HepG2 (cell line): Measurements from ENCODE around the gene ENPP1. TPM values are rescaled to one million over a fixed set of nuclear protein-coding genes. Genes with fewer than 3 reads are reported as not detected.
A peak's percentile ranks its signal among the peaks of the same experiment; 100 is the strongest.

Experiments
- ARID2 ChIP-seq: sonication (generic); formaldehyde crosslinking; IDR thresholded peaks from 2 replicates; pipeline ENCODE4 v1.8.1; 2022; ENCODE audit warnings: mild to moderate bottlenecking, missing genetic modification reagents, borderline replicate concordance
- DBP ChIP-seq: sonication (generic); formaldehyde crosslinking; IDR thresholded peaks from 2 replicates; pipeline ENCODE4 v1.4.0; 2020; ENCODE audit warnings: missing genetic modification reagents; ENCODE audit errors: not compliant biosample characterization
- HNRNPUL1 ChIP-seq: fragments of 200-400 bp; formaldehyde crosslinking; IDR thresholded peaks from 2 replicates; pipeline ENCODE4 v1.6.1; 2017; ENCODE audit warnings: low read depth, mild to moderate bottlenecking, low read length, moderate library complexity
- HOXA7 ChIP-seq: sonication (generic); formaldehyde crosslinking; IDR thresholded peaks from 2 replicates; pipeline ENCODE4 v1.8.1; 2022; ENCODE audit warnings: mild to moderate bottlenecking, missing genetic modification reagents, moderate library complexity
- HOXD1 ChIP-seq: sonication (generic); formaldehyde crosslinking; IDR thresholded peaks from 2 replicates; pipeline ENCODE4 v1.5.0; 2020; ENCODE audit warnings: missing genetic modification reagents
- ISL2 ChIP-seq: sonication (generic); formaldehyde crosslinking; IDR thresholded peaks from 2 replicates; pipeline ENCODE4 v1.5.0; 2020; ENCODE audit warnings: missing genetic modification reagents
- KLF9 ChIP-seq: IDR thresholded peaks from 2 replicates; pipeline ENCODE4 v1.6.1; 2016; ENCODE audit warnings: low read depth
- NCOA2 ChIP-seq: sonication (generic); formaldehyde crosslinking; IDR thresholded peaks from 2 replicates; pipeline ENCODE4 v1.8.0; 2022; ENCODE audit warnings: inconsistent platforms
- NKX3-1 ChIP-seq: sonication (generic); formaldehyde crosslinking; IDR thresholded peaks from 2 replicates; pipeline ENCODE4 v1.5.0; 2020; ENCODE audit warnings: missing genetic modification reagents
- REXO4 ChIP-seq: sonication (generic); formaldehyde crosslinking; IDR thresholded peaks from 2 replicates; pipeline ENCODE4 v1.8.0; 2022; ENCODE audit warnings: missing genetic modification reagents, mild to moderate bottlenecking, borderline replicate concordance
- TAF1 ChIP-seq: sonication (generic); formaldehyde crosslinking; IDR thresholded peaks from 2 replicates; pipeline ENCODE4 v1.4.0; 2020; ENCODE audit warnings: missing genetic modification reagents
- TARDBP ChIP-seq: sonication (generic); formaldehyde crosslinking; IDR thresholded peaks from 2 replicates; pipeline ENCODE4 v1.8.0; 2022; ENCODE audit warnings: mild to moderate bottlenecking, missing genetic modification reagents
- TRAFD1 ChIP-seq: sonication (generic); formaldehyde crosslinking; IDR thresholded peaks from 2 replicates; pipeline ENCODE4 v1.5.1; 2020; ENCODE audit warnings: missing genetic modification reagents, mild to moderate bottlenecking, borderline replicate concordance
- ZMAT3 ChIP-seq: sonication (generic); formaldehyde crosslinking; conservative IDR thresholded peaks from 2 replicates; pipeline ENCODE4 v1.7.0; 2021; ENCODE audit warnings: missing genetic modification reagents
- ZNF296 ChIP-seq: sonication (generic); formaldehyde crosslinking; conservative IDR thresholded peaks from 2 replicates; pipeline ENCODE4 v1.5.0; 2020; ENCODE audit warnings: mild to moderate bottlenecking, missing genetic modification reagents
- ZNF33B ChIP-seq: sonication (generic); formaldehyde crosslinking; IDR thresholded peaks from 2 replicates; pipeline ENCODE4 v1.5.1; 2020; ENCODE audit warnings: mild to moderate bottlenecking, missing genetic modification reagents
- ZNF441 ChIP-seq: sonication (generic); formaldehyde crosslinking; IDR thresholded peaks from 2 replicates; pipeline ENCODE4 v1.7.0; 2021; ENCODE audit warnings: missing genetic modification reagents, borderline replicate concordance
- ZNF556 ChIP-seq: sonication (generic); formaldehyde crosslinking; IDR thresholded peaks from 2 replicates; pipeline ENCODE4 v1.4.0; 2020; ENCODE audit warnings: mild to moderate bottlenecking, missing genetic modification reagents, borderline replicate concordance
- ZNF569 ChIP-seq: sonication (generic); formaldehyde crosslinking; IDR thresholded peaks from 2 replicates; pipeline ENCODE4 v1.5.0; 2020; ENCODE audit warnings: mild to moderate bottlenecking, missing genetic modification reagents, moderate library complexity, borderline replicate concordance
- ZNF570 ChIP-seq: sonication (generic); formaldehyde crosslinking; IDR thresholded peaks from 2 replicates; pipeline ENCODE4 v1.4.0; 2020; ENCODE audit warnings: mild to moderate bottlenecking, missing genetic modification reagents, borderline replicate concordance
- ZNF589 ChIP-seq: sonication (generic); formaldehyde crosslinking; conservative IDR thresholded peaks from 2 replicates; pipeline ENCODE4 v1.8.0; 2022; ENCODE audit warnings: mild to moderate bottlenecking, moderate library complexity, missing genetic modification reagents
- ZNF724P ChIP-seq: sonication (generic); formaldehyde crosslinking; IDR thresholded peaks from 2 replicates; pipeline ENCODE4 v1.8.0; 2022; ENCODE audit warnings: missing genetic modification reagents, borderline replicate concordance
- ZNF777 ChIP-seq: sonication (generic); formaldehyde crosslinking; IDR thresholded peaks from 2 replicates; pipeline ENCODE4 v1.4.0; 2020; ENCODE audit warnings: missing genetic modification reagents
- ZNF879 ChIP-seq: sonication (generic); formaldehyde crosslinking; IDR thresholded peaks from 2 replicates; pipeline ENCODE4 v1.8.1; 2023; ENCODE audit warnings: missing genetic modification reagents
- polyA plus RNA-seq, 8 experiments: library from polyadenylated mRNA; depleted of rRNA in 3 of 8; stranded (reverse) in 7 of 8; unstranded in 1 of 8; fragments of >200 nt; fragmentation: Illumina TruSeq in 4 of 8; extraction: Trizol in 4 of 8; gene quantifications; 2 replicates each; pipeline versions ENCODE4 v1.2.1 to v1.2.3, GENCODE V29; 2011 to 2016; ENCODE audit warnings: low read depth in 4 of 8, missing spikeins in 1 of 8, mixed read lengths in 1 of 8; ENCODE audit not compliant: insufficient read depth in 1 of 8
- total RNA-seq, 5 experiments: library from RNA; depleted of rRNA; stranded (reverse); fragments of >200 nt; fragmentation: Illumina TruSeq; extraction: Trizol; gene quantifications; 2 replicates each; pipeline ENCODE4 v1.2.3, GENCODE V29; 2016; ENCODE audit warnings: low read depth in 1 of 5
- TF ChIP-seq, protein P1 (sequence below): IDR thresholded peaks from 2 replicates; pipeline ENCODE4 v1.6.1; 2016; ENCODE audit warnings: missing biosample characterization, missing genetic modification reagents, low read depth
- TF ChIP-seq, protein P2 (sequence below): sonication (generic); formaldehyde crosslinking; IDR thresholded peaks from 2 replicates; pipeline ENCODE4 v1.8.1; 2023; ENCODE audit warnings: mild to moderate bottlenecking, missing genetic modification reagents

Gene ENPP1
- total and polyA plus RNA-seq, 2 of the 13 experiments (the other 11 are each of a cell fraction or from before 2014, with no cell fraction given) = 56.5 to 160 TPM

GRCh38 chr6:131844243-131844841 lies 36.5 kb downstream of the ENPP1 start (continued):
- TF ChIP-seq NCOA2 (CRISPR knock-in tag) = peak; percentile 96
- TF ChIP-seq ZNF33B (CRISPR knock-in tag) = peak; percentile 65; the same call in 1 of the 2 replicates
- no peak for TF ChIP-seq ZNF589 (CRISPR knock-in tag)
- TF ChIP-seq ARID2 (CRISPR knock-in tag) = peak; percentile 73; the same call in 1 of the 2 replicates
- TF ChIP-seq REXO4 = no peak
- no peak for TF ChIP-seq ZNF441 (CRISPR knock-in tag)
- TF ChIP-seq ZNF777 = no peak
- no peak for TF ChIP-seq HNRNPUL1
- TF ChIP-seq HOXA7 (CRISPR knock-in tag) = no peak
- TF ChIP-seq KLF9 = peak; percentile 89
- TF ChIP-seq, protein P1, sequence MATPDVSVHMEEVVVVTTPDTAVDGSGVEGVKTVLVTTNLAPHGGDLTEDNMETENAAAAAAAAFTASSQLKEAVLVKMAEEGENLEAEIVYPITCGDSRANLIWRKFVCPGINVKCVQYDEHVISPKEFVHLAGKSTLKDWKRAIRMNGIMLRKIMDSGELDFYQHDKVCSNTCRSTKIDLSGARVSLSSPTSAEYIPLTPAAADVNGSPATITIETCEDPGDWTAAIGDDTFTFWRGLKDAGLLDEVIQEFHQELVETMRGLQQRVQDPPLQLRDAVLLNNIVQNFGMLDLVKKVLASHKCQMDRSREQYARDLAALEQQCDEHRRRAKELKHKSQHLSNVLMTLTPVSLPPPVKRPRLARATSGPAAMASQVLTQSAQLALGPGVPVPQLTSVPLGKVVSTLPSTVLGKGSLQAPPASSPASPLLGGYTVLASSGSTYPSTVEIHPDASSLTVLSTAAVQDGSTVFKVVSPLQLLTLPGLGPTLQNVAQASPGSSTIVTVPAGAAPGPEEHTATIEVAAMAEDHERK (CRISPR knock-in tag) = no peak
- peak; percentile 86 for TF ChIP-seq TARDBP
- peak; percentile 58; the same call in 1 of the 2 replicates for TF ChIP-seq TAF1 (CRISPR knock-in tag)
- TF ChIP-seq DBP (CRISPR knock-in tag) = peak; percentile 34
- TF ChIP-seq ZNF556 (CRISPR knock-in tag) = no peak
- TF ChIP-seq HOXD1 (CRISPR knock-in tag) = peak; percentile 76
- 0 out of 2 replicates have a peak, but pooled peaks have one; percentile 56 for TF ChIP-seq ZNF569 (CRISPR knock-in tag)
- TF ChIP-seq ZNF296 = no peak
- no peak for TF ChIP-seq ZNF570 (CRISPR knock-in tag)
- TF ChIP-seq, protein P2, sequence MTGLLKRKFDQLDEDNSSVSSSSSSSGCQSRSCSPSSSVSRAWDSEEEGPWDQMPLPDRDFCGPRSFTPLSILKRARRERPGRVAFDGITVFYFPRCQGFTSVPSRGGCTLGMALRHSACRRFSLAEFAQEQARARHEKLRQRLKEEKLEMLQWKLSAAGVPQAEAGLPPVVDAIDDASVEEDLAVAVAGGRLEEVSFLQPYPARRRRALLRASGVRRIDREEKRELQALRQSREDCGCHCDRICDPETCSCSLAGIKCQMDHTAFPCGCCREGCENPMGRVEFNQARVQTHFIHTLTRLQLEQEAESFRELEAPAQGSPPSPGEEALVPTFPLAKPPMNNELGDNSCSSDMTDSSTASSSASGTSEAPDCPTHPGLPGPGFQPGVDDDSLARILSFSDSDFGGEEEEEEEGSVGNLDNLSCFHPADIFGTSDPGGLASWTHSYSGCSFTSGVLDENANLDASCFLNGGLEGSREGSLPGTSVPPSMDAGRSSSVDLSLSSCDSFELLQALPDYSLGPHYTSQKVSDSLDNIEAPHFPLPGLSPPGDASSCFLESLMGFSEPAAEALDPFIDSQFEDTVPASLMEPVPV (CRISPR knock-in tag) = peak; percentile 58; the same call in 1 of the 2 replicates
- no peak for TF ChIP-seq ZNF724P (CRISPR knock-in tag)
- 0 out of 2 replicates have a peak, but pooled peaks have one; percentile 44 for TF ChIP-seq NKX3-1 (CRISPR knock-in tag)
- no peak for TF ChIP-seq ZNF879 (CRISPR knock-in tag)
- peak; percentile 65; the same call in 1 of the 2 replicates for TF ChIP-seq ZMAT3 (CRISPR knock-in tag)
- TF ChIP-seq TRAFD1 = no peak
- TF ChIP-seq ISL2 (CRISPR knock-in tag) = peak; percentile 93
